ENCODE data around the gene FNTB.

Gene FNTB

GRCh38 chr14:64983439-64984310 lies 3.0 kb upstream of the FNTB start:
- DNase-seq: no peak

GRCh38 chr14:64987438-64987767 lies 708 bp downstream of the FNTB start:
- DNase-seq: no peak

- no peak for DNase-seq
These were observed 3.6 kb downstream of the FNTB start for GRCh38 chr14:64990296-64990695.

- no peak for DNase-seq
These were observed 4.2 kb downstream of the FNTB start for GRCh38 chr14:64990939-64991338.

GRCh38 chr14:64992328-64992885 lies 5.7 kb downstream of the FNTB start:
- no peak for DNase-seq

GRCh38 chr14:64993266-64993930 lies 6.7 kb downstream of the FNTB start:
- DNase-seq: no peak

GRCh38 chr14:64994540-64994939 lies 7.8 kb downstream of the FNTB start:
- no peak for DNase-seq

- DNase-seq: no peak
These were observed 8.6 kb downstream of the FNTB start for GRCh38 chr14:64995291-64995690.

- no peak for DNase-seq
These were observed 10.6 kb downstream of the FNTB start for GRCh38 chr14:64997108-64997794.

GRCh38 chr14:64998455-64998931 lies 11.8 kb downstream of the FNTB start:
- no peak for DNase-seq

GRCh38 chr14:65000898-65001591 lies 14.3 kb downstream of the FNTB start:
- no peak for DNase-seq

- no peak for DNase-seq
These were observed 15.0 kb downstream of the FNTB start for GRCh38 chr14:65001723-65002122.

- no peak for DNase-seq
These were observed 16.0 kb downstream of the FNTB start for GRCh38 chr14:65002586-65003210.

- DNase-seq: no peak
These were observed 16.7 kb downstream of the FNTB start for GRCh38 chr14:65003394-65003793.

- DNase-seq: no peak
These were observed 19.6 kb downstream of the FNTB start for GRCh38 chr14:65006261-65006721.

GRCh38 chr14:65007202-65007601 lies 20.5 kb downstream of the FNTB start:
- no peak for DNase-seq

GRCh38 chr14:65010211-65010931 lies 23.7 kb downstream of the FNTB start:
- DNase-seq: no peak

- no peak for DNase-seq
These were observed 24.8 kb downstream of the FNTB start for GRCh38 chr14:65011538-65011937.

GRCh38 chr14:65012353-65012752 lies 25.7 kb downstream of the FNTB start:
- no peak for DNase-seq

GRCh38 chr14:65015391-65015790 lies 28.7 kb downstream of the FNTB start:
- DNase-seq: no peak

- DNase-seq: no peak
These were observed 29.8 kb downstream of the FNTB start for GRCh38 chr14:65016471-65016870.

Data from NCI-H1048 (cell line).